Gastroesophageal sphincter (tissue), 3 donors: ENCODE measurements around the gene JAK3.

Experiments used
- CTCF ChIP-seq, 4 experiments: fragments of 200-600 bp in 2 of 4; fragments of 450-650 bp in 2 of 4; sonication (generic) in 1 of 4; IDR thresholded peaks; one replicate each; pipeline ENCODE4 v1.5.1; 2017 to 2019; ENCODE audit warnings: antibody characterized with exemption in 4 of 4, mild to moderate bottlenecking in 2 of 4, moderate library complexity in 2 of 4
- POLR2A ChIP-seq, 2 donors: fragments of 450-650 bp; IDR thresholded peaks; one replicate each; pipeline ENCODE4 v1.6.1; 2017; ENCODE audit warnings: antibody characterized with exemption in 2 of 2, mild to moderate bottlenecking in 2 of 2, moderate library complexity in 1 of 2

- no peak for TF ChIP-seq CTCF (IDR thresholded peaks at IDR 0.05)
- TF ChIP-seq POLR2A (IDR thresholded peaks at IDR 0.05), result no peak
Measured at GRCh38 chr19:17861542-17862402, 14.0 kb upstream of the JAK3 start.
